Measurements from ENCODE around the gene CKS2. TPM values are rescaled to one million over a fixed set of nuclear protein-coding genes. Genes with fewer than 3 reads are reported as not detected.

Gene CKS2
- total RNA-seq, 1 donor from 2014 or later: 3.2 TPM

DNA sequence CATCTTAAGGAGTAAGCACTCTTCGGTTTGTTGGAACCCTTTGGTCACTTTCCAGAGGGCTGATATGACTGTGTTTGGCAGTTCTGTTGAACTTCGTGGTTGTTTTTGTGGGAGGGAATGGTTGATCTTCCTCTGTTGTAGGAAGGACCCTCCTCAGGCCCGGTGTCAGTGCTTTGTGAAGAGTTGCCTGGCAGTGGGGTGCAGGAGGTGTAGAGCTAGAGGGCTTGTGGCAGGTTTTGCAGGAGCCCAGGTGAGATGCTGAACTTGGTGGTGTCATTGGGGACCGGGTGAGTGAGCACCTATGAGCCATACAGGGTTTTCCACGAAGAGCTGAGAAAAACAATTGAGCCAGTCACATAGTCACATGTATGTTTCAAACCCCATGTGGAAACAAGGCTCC is 34.5 kb downstream of the CKS2 start:
- intact Hi-C loops (cut with DNase I): no loop called here
- no peak for DNase-seq (ENCODE audit: low spot score)

GRCh38 chr9:89346696-89347095 is 35.7 kb downstream of the CKS2 start:
- intact Hi-C loops (cut with DNase I): no loop called here

GRCh38 chr9:89347651-89348050 is 36.7 kb downstream of the CKS2 start:
- DNase-seq (ENCODE audit: low spot score): no peak
- intact Hi-C loops (cut with DNase I): no loop called here

More at GRCh38 chr9:89346696-89347095, 35.7 kb downstream of the CKS2 start:
- DNase-seq (ENCODE audit: low spot score): no peak

- DNase-seq (ENCODE audit: low spot score): no peak
- intact Hi-C loops (cut with DNase I): no loop called here
Observed at GRCh38 chr9:89349607-89350006, 38.6 kb downstream of the CKS2 start.

DNA sequence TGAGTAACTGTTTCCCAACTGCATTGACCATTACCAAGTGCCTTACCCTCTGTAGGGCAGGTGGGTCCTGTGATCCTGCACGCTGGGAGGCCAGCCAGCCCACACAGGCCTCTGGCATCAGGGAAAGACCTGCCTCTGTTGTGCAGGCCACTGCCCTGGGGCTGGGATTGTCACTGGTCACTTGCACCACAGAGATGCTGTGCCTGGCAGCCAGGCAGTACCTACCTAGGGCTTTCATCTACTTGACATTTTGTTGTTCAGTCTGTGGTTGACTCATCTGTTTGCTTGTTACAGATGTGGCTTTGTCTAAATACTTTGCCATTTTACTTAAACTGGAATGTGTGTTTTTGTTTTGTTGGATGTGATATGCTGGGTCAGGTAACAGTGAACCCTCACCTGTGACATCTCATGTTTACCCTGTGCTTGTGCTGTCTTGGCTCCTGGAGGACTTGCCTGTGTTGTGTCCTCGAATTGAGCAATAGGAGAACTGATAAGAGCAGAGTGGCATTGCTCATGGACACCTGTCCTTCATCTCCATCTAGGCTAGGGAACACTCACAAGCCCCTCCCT is 40.1 kb downstream of the CKS2 start:
- no peak for DNase-seq (ENCODE audit: low spot score)
- intact Hi-C loops (cut with DNase I): no loop called here

DNA sequence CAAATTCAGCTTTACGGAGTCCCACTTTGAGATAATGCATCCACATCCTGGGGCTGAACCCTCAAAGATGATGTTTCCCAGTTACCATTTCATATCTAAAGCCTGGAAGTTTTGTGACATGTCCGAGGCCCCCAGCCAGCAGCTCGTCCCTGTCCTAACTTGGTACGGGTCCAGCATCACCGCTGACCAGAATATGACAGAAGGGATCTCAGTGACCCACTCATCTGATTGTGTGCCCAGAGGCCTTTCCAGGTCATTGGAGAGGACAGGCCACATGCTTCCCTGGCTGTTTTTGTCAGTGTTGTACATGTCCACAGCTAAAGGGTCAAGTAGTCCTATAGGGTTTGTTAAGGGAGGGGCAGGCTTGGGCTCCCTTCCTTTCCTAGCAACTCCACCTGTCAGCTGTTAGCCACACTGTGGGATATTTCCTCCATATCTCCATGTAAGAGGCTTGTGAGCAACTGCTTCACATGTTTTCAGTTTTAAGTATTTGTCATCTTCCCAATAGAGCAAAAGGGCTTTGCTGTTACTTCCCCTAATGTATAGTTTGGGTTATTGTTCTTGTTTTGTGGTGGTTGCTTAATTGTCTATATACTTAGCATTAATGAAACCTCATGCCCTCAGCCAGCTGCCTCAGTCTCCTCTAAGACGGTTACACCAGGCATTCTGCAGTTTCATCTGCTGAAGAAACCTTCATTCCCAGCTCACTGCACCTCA is 40.7 kb downstream of the CKS2 start:
- DNase-seq (ENCODE audit: low spot score): no peak
- intact Hi-C loops (cut with DNase I): no loop called here

GRCh38 chr9:89352451-89352850 is 41.5 kb downstream of the CKS2 start:
- intact Hi-C loops (cut with DNase I): no loop called here
- DNase-seq (ENCODE audit: low spot score): no peak

DNA sequence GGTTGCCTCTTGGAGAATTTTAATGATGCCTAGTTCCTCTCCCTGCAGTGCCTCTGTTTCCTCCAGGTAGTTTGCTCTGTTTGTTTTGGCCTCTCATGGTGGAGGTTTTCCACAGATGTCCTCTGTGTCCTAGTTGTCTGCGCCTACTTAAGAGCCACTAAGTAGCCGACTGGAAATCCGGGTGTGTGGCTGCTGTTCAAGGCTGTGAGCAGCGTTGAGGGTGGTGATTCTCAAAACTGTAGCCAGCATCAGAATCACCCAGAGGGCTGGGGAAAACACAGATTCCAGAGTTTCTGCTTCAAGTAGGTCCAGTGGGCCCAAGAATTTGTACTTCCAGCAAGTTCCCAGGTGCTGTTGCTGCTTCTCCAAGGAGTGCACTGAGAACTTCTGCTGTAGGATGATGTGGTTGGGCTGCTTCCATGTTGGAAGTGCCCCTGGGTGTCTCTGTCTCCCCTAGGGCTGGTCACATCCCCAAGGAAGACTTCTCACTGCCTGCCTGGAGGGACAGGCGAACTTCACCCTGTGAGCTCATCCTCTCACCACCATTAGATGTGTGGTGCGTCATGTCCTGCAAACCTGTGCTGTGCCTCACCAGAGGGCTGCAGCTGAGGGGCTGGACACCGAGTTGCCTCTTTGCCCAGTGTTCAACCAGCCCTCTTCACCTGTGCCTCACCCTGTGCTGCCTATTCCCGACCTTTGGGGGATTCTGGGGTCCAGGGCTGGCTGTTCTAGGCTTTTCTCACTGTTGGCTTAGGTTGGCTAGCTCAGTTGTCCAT is 42.1 kb downstream of the CKS2 start:
- intact Hi-C loops (cut with DNase I): no loop called here

DNA sequence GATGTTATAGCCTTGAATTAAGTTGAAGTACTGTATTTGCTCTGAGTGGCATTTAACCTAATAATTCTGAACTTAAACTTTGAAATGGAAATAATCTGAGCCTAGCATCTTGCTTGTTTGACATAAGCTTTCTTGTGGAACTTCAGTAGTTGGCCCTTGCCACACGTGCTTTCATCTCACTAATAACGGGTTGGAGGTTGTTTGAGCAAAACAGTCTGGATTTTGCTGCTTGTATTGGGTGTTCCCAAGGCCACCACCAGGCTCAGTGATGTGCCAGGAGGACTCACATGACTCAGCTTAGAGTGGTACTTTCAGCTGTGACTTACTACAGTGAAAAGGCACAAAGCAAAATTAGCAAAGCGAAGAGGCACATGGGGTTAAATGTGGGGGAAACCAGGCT is 43.0 kb downstream of the CKS2 start:
- intact Hi-C loops (cut with DNase I): no loop called here
- DNase-seq (ENCODE audit: low spot score): no peak

More for the DNA sequence above, 42.1 kb downstream of the CKS2 start:
- DNase-seq (ENCODE audit: low spot score): no peak

DNA sequence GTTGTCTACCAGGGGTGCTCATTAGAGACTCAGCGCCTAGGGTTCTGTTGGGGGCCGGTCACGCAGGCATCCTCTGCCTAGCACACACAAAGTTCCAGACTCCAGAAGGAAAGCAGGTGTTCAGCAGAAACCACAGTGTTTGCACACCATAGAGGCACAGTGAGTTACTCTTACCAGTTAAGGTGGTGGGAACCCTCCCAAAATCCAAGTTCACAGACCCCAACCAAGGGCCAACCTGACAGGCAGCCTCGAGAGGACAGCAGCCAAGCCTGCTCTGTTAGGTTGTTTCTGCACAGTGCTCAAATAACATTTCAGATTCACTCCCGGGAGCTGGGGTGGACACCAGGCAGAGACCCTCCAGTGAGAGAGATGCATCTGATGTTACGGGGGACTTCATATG is 43.5 kb downstream of the CKS2 start:
- DNase-seq (ENCODE audit: low spot score): no peak
- intact Hi-C loops (cut with DNase I): no loop called here

DNA sequence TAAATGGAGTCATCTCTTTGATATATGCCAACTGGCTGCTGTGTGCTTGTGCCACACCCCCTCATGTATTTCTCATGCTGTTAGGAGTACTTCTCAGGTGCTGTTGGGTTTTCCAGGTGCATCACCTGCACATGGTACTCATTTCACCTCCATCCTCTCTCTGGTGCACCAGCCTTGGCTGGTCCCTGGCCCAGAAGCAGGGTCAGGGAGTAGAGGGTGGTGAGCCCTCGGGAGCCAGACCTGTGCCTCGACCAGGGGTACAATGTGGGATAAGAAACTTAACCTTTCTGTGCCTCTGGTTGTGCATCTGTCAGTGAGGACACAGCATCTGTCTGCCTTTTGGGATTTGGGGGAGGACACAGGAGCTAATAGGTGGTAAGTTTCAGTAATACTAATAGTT is 45.8 kb downstream of the CKS2 start:
- intact Hi-C loops (cut with DNase I): no loop called here
- no peak for DNase-seq (ENCODE audit: low spot score)

GRCh38 chr9:89357331-89358197 is 46.6 kb downstream of the CKS2 start:
- intact Hi-C loops (cut with DNase I): no loop called here
- DNase-seq (ENCODE audit: low spot score): no peak

DNA sequence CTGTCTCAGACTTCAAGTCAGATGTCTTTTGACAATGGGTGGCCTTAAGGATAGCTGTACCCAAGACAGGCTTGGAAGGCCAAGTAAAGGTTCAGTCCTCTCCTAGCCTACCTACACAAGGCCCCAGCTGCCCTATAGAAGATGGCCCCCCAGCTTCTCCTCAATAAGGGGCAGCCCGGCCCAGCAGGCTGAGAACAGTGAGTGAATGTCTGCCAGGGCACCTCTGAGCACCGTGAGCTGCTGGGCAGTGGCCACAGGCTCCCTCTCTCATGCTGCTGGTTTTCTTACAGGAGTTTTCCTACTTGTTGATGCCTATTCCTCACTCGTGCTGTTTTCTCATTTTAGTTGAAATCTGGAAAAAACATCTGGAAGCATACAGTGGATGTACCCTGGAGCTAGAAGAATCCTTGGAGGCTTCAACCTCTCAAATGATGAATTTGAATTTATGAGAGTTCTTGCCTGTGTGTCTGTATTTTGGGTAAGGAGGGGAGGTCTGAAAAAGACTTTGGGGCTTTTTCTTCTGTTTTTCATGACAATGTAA is 47.5 kb downstream of the CKS2 start:
- DNase-seq (ENCODE audit: low spot score): no peak
- intact Hi-C loops (cut with DNase I): no loop called here

GRCh38 chr9:89358985-89359384 is 48.0 kb downstream of the CKS2 start:
- intact Hi-C loops (cut with DNase I): no loop called here
- DNase-seq (ENCODE audit: low spot score): no peak

DNA sequence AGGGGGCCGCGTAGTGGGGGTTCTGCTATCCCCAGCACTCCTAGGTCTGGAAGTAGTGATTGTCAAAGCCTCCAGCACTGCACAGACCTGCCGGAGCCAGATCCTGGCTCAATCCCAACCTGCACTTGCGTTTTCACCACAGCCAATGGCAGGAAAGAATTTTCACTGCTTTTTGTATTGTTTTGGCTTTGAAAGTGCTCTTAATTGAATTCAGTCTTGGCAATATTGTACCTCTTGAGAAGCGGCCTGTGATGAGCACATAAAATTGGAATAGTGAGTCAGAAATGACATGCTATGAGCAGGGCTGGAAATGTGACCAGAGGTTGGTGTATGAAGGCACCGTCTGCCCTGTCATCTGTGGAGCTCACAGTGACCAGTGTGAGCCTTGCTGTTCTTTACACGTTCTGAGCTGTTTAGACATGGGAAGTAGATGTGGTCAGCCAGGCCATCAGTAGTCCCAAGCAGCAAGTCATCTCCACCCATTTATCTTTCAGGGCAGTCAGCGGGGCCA is 48.8 kb downstream of the CKS2 start:
- no peak for DNase-seq (ENCODE audit: low spot score)

DNA sequence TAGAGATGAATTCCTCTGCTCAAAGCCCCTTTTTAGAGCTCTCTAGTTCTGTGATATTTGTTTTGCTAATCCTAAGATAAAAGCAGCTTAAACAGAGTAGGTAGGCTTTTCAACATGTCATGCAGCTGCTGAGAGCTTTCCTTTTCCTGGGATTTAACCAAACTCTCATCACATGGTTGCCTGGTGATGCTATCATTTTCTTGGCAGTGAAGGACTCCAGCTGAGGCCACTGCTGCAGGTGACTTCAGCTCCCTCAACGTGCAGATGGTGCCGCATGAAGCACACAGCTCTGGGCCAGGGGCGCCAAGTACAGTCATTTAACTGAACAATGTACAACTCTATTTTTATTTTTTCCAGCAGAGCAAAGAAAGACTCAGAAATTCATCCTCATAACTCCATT is 49.5 kb downstream of the CKS2 start:
- intact Hi-C loops (cut with DNase I): no loop called here
- no peak for DNase-seq (ENCODE audit: low spot score)

More for the DNA sequence above, 48.8 kb downstream of the CKS2 start:
- intact Hi-C loops (cut with DNase I): no loop called here

DNA sequence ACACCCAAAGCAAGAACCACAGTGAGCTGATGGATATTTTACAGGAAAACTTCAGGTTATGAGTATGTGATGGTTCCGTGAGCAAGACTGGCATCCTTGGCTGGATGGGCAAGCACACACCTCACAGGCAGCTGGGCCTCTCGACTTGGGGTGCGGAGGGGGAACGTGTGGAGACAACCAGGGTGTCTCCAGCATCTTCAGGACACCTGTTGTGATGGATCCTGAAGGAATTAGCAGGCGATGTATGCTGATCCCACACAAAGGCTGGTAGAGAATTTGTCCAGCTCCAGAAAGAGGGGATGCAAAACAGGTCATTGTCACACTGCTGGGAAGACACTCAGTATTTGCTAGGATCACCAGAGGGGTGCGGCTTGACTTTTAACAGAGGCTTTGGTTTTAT is 50.0 kb downstream of the CKS2 start:
- intact Hi-C loops (cut with DNase I): no loop called here
- DNase-seq (ENCODE audit: low spot score): no peak

GRCh38 chr9:89361816-89362646 is 51.0 kb downstream of the CKS2 start:
- intact Hi-C loops (cut with DNase I): no loop called here
- DNase-seq (ENCODE audit: low spot score): no peak
